DOHH2 (cell line): ENCODE results near the gene MAML1.

ENCODE experiments used
- H3F3A ChIP-seq: fragments of 200-600 bp; sonication (generic), shearing (Covaris generic); 2 replicates; pipeline ENCODE4 v1.6.0; 2016; ENCODE audit warnings: antibody characterized with exemption, mild to moderate bottlenecking; ENCODE audit not compliant: control insufficient read depth, insufficient read depth
- H3K27ac ChIP-seq: fragments of 200-600 bp; sonication (generic); 2 replicates; pipeline ENCODE4 v1.5.1; 2014; ENCODE audit warnings: low read depth, mild to moderate bottlenecking, low read length, moderate library complexity
- H3K27me3 ChIP-seq: fragments of 200-600 bp; sonication (generic); 2 replicates; pipeline ENCODE4 v1.6.1; 2014; ENCODE audit warnings: mild to moderate bottlenecking, low read length, mixed read lengths; ENCODE audit not compliant: control insufficient read depth
- H3K36me3 ChIP-seq: fragments of 200-600 bp; sonication (generic); 2 replicates; pipeline ENCODE4 v1.6.1; 2014; ENCODE audit warnings: mild to moderate bottlenecking, low read length, moderate library complexity, mixed read lengths; ENCODE audit not compliant: control insufficient read depth
- H3K4me1 ChIP-seq: fragments of 200-600 bp; sonication (generic); 2 replicates; pipeline ENCODE4 v1.6.1; 2014; ENCODE audit warnings: mild to moderate bottlenecking, low read length, mixed read lengths; ENCODE audit not compliant: control insufficient read depth
- H3K4me2 ChIP-seq: fragments of 200-600 bp; sonication (generic); 2 replicates; pipeline ENCODE4 v1.6.0; 2014; ENCODE audit warnings: mild to moderate bottlenecking, low read length, moderate library complexity
- H3K4me3 ChIP-seq: fragments of 200-600 bp; sonication (generic); 2 replicates; pipeline ENCODE4 v1.5.1; 2014; ENCODE audit warnings: mild to moderate bottlenecking, low read length, mixed read lengths
- H3K79me2 ChIP-seq: fragments of 200-600 bp; sonication (generic); 2 replicates; pipeline ENCODE4 v1.6.1; 2014; ENCODE audit warnings: mild to moderate bottlenecking, low read length, mixed read lengths; ENCODE audit not compliant: control insufficient read depth
- H3K9me2 ChIP-seq: fragments of 200-600 bp; sonication (generic); replicated peaks from 2 replicates; pipeline ENCODE4 v1.6.1; 2014; ENCODE audit warnings: mild to moderate bottlenecking, low read length, mixed read lengths; ENCODE audit not compliant: control insufficient read depth
- H3K9me3 ChIP-seq: fragments of 200-600 bp; sonication (generic); 2 replicates; pipeline ENCODE4 v1.6.1; 2014; ENCODE audit warnings: antibody characterized with exemption, low read length, mixed read lengths; ENCODE audit not compliant: control insufficient read depth, insufficient read depth
- H4K20me1 ChIP-seq: fragments of 200-600 bp; sonication (generic); 2 replicates; pipeline ENCODE4 v1.6.0; 2014; ENCODE audit warnings: low read depth, mild to moderate bottlenecking, antibody characterized with exemption, low read length, moderate library complexity; ENCODE audit not compliant: control insufficient read depth, insufficient read depth
- EZH2phosphoT487 ChIP-seq: fragments of 200-600 bp; sonication (generic); IDR thresholded peaks from 2 replicates; pipeline ENCODE4 v1.6.1; 2017; ENCODE audit warnings: borderline replicate concordance, mild to moderate bottlenecking, antibody characterized with exemption, low read length, moderate library complexity, mixed read lengths
- TF ChIP-seq, protein P1 (sequence below): fragments of 200-600 bp; sonication (generic); IDR thresholded peaks from one replicate; pipeline ENCODE4 v1.5.1; 2014; ENCODE audit warnings: antibody characterized with exemption, mild to moderate bottlenecking, low read depth, low read length; ENCODE audit not compliant: poor library complexity, severe bottlenecking

MAML1 gene

GRCh38 chr5:179804555-179804947 is 71.9 kb downstream of the MAML1 start:
- Histone ChIP-seq H3K4me2 (peak overlapping the region; percentile 95), H3F3A (peaks cover 6% of the 10 kb centered on the region; the same call in 1 of the 2 replicates), H3K4me3 (no peak overlapping the region; the same call in 1 of the 2 replicates), H3K9me3 (no peaks in the 10 kb centered on the region), H3K27ac (no peak overlapping the region), H3K4me1 (peaks cover 26% of the 10 kb centered on the region), H3K79me2 (peaks cover 37% of the 10 kb centered on the region), H3K9me2 (no peaks in the 10 kb centered on the region), H3K27me3 (no peaks in the 10 kb centered on the region), H3K36me3 (peaks cover 12% of the 10 kb centered on the region; the same call in 1 of the 2 replicates), H4K20me1 (no peaks in the 10 kb centered on the region)
- TF ChIP-seq, protein P1, sequence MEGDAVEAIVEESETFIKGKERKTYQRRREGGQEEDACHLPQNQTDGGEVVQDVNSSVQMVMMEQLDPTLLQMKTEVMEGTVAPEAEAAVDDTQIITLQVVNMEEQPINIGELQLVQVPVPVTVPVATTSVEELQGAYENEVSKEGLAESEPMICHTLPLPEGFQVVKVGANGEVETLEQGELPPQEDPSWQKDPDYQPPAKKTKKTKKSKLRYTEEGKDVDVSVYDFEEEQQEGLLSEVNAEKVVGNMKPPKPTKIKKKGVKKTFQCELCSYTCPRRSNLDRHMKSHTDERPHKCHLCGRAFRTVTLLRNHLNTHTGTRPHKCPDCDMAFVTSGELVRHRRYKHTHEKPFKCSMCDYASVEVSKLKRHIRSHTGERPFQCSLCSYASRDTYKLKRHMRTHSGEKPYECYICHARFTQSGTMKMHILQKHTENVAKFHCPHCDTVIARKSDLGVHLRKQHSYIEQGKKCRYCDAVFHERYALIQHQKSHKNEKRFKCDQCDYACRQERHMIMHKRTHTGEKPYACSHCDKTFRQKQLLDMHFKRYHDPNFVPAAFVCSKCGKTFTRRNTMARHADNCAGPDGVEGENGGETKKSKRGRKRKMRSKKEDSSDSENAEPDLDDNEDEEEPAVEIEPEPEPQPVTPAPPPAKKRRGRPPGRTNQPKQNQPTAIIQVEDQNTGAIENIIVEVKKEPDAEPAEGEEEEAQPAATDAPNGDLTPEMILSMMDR: no peak
- no peak for TF ChIP-seq EZH2phosphoT487

GRCh38 chr5:179805070-179805528 is 72.5 kb downstream of the MAML1 start:
- H3K27ac ChIP-seq: no peak overlapping the region
- peak overlapping the region; percentile 71 for H3K4me3 ChIP-seq
- TF ChIP-seq EZH2phosphoT487: no peak
- TF ChIP-seq, protein P1: no peak
- H3K79me2 ChIP-seq: peaks cover 37% of the 10 kb centered on the region
- H3K4me1 ChIP-seq: peaks cover 26% of the 10 kb centered on the region
- peaks cover 7% of the 10 kb centered on the region; the same call in 1 of the 2 replicates for H3K36me3 ChIP-seq
- H4K20me1 ChIP-seq: no peaks in the 10 kb centered on the region
- H3K4me2 ChIP-seq: peak overlapping the region; percentile 95
- H3K9me3 ChIP-seq: no peaks in the 10 kb centered on the region
- H3F3A ChIP-seq: peaks cover 6% of the 10 kb centered on the region; the same call in 1 of the 2 replicates
- no peaks in the 10 kb centered on the region for H3K27me3 ChIP-seq
- no peaks in the 10 kb centered on the region for H3K9me2 ChIP-seq

- H3K9me3 ChIP-seq: no peaks in the 10 kb centered on the region
- H3K36me3 ChIP-seq: peaks cover 7% of the 10 kb centered on the region; the same call in 1 of the 2 replicates
- H3F3A ChIP-seq: peaks cover 6% of the 10 kb centered on the region; the same call in 1 of the 2 replicates
- H3K79me2 ChIP-seq: peaks cover 37% of the 10 kb centered on the region
- H3K4me1 ChIP-seq: peaks cover 26% of the 10 kb centered on the region
- H3K27me3 ChIP-seq: no peaks in the 10 kb centered on the region
- H4K20me1 ChIP-seq: no peaks in the 10 kb centered on the region
- H3K9me2 ChIP-seq: no peaks in the 10 kb centered on the region
- TF ChIP-seq, protein P1: no peak
- no peak for TF ChIP-seq EZH2phosphoT487
- H3K4me2 ChIP-seq: peak overlapping the region; percentile 95
- H3K27ac ChIP-seq: peak overlapping the region; percentile 19; the same call in 1 of the 2 replicates
- H3K4me3 ChIP-seq: peak overlapping the region; percentile 71
Observed at GRCh38 chr5:179805529-179806249, 73.1 kb downstream of the MAML1 start.
